Measurements from ENCODE around the gene NPIPB2. TPM values are rescaled to one million over a fixed set of nuclear protein-coding genes. Genes with fewer than 3 reads are reported as not detected.
"Not testable (repeated sequence)": the region's sequence is repeated elsewhere in the genome, so short reads cannot be mapped to it uniquely, and the experiment has no call there.

NPIPB2 gene
- 10 to 100 TPM in 1 of 4 donors, 1 to 10 TPM in 3; 4.1 to 12.9 (median 5.2) TPM for total RNA-seq

DNA sequence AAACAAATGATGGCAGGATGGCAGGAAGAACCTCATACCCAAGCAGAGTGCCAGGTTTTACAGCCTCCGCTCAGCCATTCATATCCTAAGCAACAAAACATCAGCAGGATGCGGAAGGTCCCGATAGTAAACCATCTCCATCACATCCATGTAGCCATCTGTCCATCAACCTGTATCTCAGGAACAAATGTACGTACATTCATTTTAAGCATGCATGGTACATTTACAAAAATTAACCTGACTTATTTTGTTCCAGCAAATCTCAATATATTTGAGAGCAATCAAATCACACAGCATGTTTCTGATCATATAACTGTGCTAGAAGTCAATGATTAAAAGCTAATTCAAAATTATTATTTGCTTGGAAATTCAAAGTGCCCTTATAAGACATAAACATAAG, at the start of gene NPIPB2:
Gene NPIPB2 (minus strand): TSS at position 101 of the 400 bp plus-strand sequence. CDS start 0 bp downstream, at position 101.
- intact Hi-C loops (cut with DNase I; ENCODE audit: low total_unique reads); H3K4me3 ChIP-seq (ENCODE audit: low read depth, poor library complexity, severe bottlenecking): not testable (repeated sequence)
- 93 to 98% methylated on average over 4 of the region's 4 CpGs for WGBS, 2 donors

GRCh38 chr16:11990702-11991390, 49.0 kb upstream of the NPIPB2 start:
- intact Hi-C loops (cut with DNase I; ENCODE audit: low total_unique reads), result no loop called here
- no peak overlapping the region for H3K4me3 ChIP-seq (ENCODE audit: low read depth, poor library complexity, severe bottlenecking)
- 89 to 91% methylated on average over 11 of the region's 11 CpGs for WGBS, 2 donors
- TF ChIP-seq CTCF (IDR thresholded peaks at IDR 0.05), result no peak
- no peak for TF ChIP-seq POLR2A (IDR thresholded peaks at IDR 0.05)
- DNase-seq (ENCODE audit: low spot score in 2 of 2), result no peak

More for the DNA sequence above, at the start of gene NPIPB2:
- DNase-seq (ENCODE audit: low spot score in 2 of 2), result not testable (repeated sequence)

GRCh38 chr16:11988258-11988978, 46.6 kb upstream of the NPIPB2 start:
- no peak overlapping the region for H3K4me3 ChIP-seq (ENCODE audit: low read depth, poor library complexity, severe bottlenecking)
- intact Hi-C loops (cut with DNase I; ENCODE audit: low total_unique reads), result no loop called here
- DNase-seq (ENCODE audit: low spot score in 2 of 2), result no peak
- TF ChIP-seq CTCF (IDR thresholded peaks at IDR 0.05) (no peak), POLR2A (IDR thresholded peaks at IDR 0.05) (no peak)
- 47 to 78% methylated on average over 5 of the region's 5 CpGs for WGBS, 2 donors

DNA sequence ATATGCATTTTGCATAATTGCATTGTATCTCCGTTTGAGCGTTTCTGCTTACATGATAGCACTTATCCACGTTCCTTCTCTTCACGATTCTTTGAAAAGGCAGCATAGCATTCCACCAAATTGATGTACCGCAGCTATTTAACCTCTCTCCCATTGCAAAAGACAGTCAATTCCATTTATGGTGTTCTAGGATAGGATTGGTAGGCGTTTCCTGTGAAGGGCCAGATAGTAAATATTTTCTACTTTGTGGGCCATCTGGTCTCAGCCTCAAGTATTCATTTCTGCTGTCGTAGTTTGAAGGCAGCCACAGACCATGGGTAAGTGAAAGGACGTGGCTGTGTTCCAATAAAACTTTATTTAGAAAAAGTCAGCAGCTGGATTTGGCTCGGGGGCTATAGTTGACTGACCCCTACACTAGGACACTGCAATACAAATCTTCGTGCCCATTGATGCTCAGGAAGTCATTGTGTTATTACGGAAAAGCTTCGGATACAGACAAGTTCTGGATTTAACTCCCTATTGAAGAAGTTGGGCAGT, 44.7 kb upstream of the NPIPB2 start:
- no peak for TF ChIP-seq CTCF (IDR thresholded peaks at IDR 0.05)
- no peak for TF ChIP-seq POLR2A (IDR thresholded peaks at IDR 0.05)
- 87 to 92% methylated on average over 12 of the region's 12 CpGs for WGBS, 2 donors
- no peak overlapping the region for H3K4me3 ChIP-seq (ENCODE audit: low read depth, poor library complexity, severe bottlenecking)
- intact Hi-C loops (cut with DNase I; ENCODE audit: low total_unique reads), result no loop called here
- no peak for DNase-seq (ENCODE audit: low spot score in 2 of 2)

DNA sequence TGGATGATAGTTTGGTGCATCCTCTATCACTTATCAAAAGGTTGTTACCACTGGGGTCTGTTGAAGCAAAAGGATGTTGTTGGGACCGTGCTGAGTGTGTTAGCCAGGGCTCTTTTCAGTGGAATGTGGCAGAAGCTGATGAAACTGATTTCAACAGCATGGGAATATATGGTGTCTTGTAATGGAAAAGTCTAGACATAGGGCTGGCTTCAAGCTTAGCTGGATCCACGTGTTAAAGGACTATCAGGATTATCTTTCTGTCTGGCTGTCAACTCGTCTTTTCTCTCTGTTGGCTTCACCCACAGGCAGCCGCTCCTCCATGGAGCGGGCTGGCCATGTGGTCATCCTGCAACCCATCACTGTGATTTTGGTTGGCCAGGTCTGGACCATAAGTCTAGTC, 43.4 kb upstream of the NPIPB2 start:
- 57 to 77% methylated on average over 4 to 5 of the region's 5 CpGs for WGBS, 2 donors
- intact Hi-C loops (cut with DNase I; ENCODE audit: low total_unique reads), result no loop called here
- no peak for DNase-seq (ENCODE audit: low spot score in 2 of 2)
- TF ChIP-seq CTCF (IDR thresholded peaks at IDR 0.05) (no peak), POLR2A (IDR thresholded peaks at IDR 0.05) (no peak)
- no peak overlapping the region for H3K4me3 ChIP-seq (ENCODE audit: low read depth, poor library complexity, severe bottlenecking)

- WGBS, 2 donors, result 76 to 82% methylated on average over 5 of the region's 5 CpGs
- intact Hi-C loops (cut with DNase I; ENCODE audit: low total_unique reads), result no loop called here
- TF ChIP-seq CTCF (IDR thresholded peaks at IDR 0.05) (no peak), POLR2A (IDR thresholded peaks at IDR 0.05) (no peak)
- no peak for DNase-seq (ENCODE audit: low spot score in 2 of 2)
- no peak overlapping the region for H3K4me3 ChIP-seq (ENCODE audit: low read depth, poor library complexity, severe bottlenecking)
Observed at GRCh38 chr16:11980136-11980844, 38.4 kb upstream of the NPIPB2 start.
